ENCODE measurements around the gene ARHGAP6. TPM values are rescaled to one million over a fixed set of nuclear protein-coding genes. Genes with fewer than 3 reads are reported as not detected.

The ARHGAP6 gene
- total RNA-seq, 1 experiment from 2014 or later, result 0.07 TPM

DNA sequence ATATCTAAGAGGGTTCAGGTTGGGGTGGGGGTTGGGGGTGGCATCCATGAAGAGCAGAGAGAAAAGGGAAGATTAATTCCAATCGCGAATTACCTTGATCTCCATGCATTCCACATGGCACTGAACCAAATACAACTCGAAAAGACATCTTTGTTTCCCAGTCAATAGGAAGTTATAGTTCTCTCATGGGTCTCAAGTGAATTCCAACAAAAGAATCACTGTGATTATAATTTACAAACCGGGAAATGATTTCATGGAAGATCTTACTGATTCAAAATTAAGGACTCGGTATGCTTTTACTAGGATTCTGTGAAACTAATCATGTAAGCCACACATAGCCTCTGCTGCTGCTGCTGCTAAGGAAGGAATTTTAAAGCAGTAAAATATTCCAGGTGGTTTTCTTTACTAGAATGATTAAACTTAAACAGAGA lies 399.1 kb downstream of the ARHGAP6 start:
- H3K27ac ChIP-seq (ENCODE audit: insufficient read length, low read depth, low read length), result no peak overlapping the region
- H2BK12ac ChIP-seq (ENCODE audit: insufficient read length, low read depth, low read length), result no peak overlapping the region
- H3K79me2 ChIP-seq (ENCODE audit: insufficient read depth, low read length), result no peaks in the 10 kb centered on the region
- Mint-ChIP-seq H3K9me3 (peaks cover 57 to 64% of the 10 kb centered on the region in 2 experiments), H3K4me1 (no peaks in the 10 kb centered on the region), H3K4me3 (no peak overlapping the region), H3K27ac (no peak overlapping the region), H3K27me3 (ENCODE audit: low read depth) (no peaks in the 10 kb centered on the region; the same call in none of the 2 replicates), H3K36me3 (ENCODE audit: insufficient read depth in 1 of 3, low read depth in 3 of 3) (no peaks in the 10 kb centered on the region; a peak in 1 of 7 replicates)
- no peak overlapping the region for H3T11ph ChIP-seq (ENCODE audit: low read length)
- no peaks in the 10 kb centered on the region for H3K4me1 ChIP-seq (ENCODE audit: insufficient read depth, low read length)
- no peak overlapping the region for H3K56ac ChIP-seq (ENCODE audit: insufficient read length, low read depth, low read length)
- H4K5ac ChIP-seq (ENCODE audit: insufficient read length, low read depth, low read length), result no peak overlapping the region
- no peak overlapping the region for H2BK20ac ChIP-seq (ENCODE audit: low read depth, low read length, poor library complexity, severe bottlenecking)
- H3K4me2 ChIP-seq (ENCODE audit: insufficient read depth, insufficient read length, low read length), result no peak overlapping the region
- H2BK15ac ChIP-seq (ENCODE audit: low read depth, low read length), result no peak overlapping the region
- H3K23me2 ChIP-seq (ENCODE audit: insufficient read length, low read depth, low read length, poor library complexity, severe bottlenecking), result no peaks in the 10 kb centered on the region
- no peak overlapping the region for H2AK5ac ChIP-seq (ENCODE audit: insufficient read length, low read length)
- no peaks in the 10 kb centered on the region for H4K20me1 ChIP-seq (ENCODE audit: control insufficient read depth, insufficient read depth, insufficient read length)
- DNase-seq, result no peak
- H2AFZ ChIP-seq (ENCODE audit: low read length), result no peak overlapping the region
- no peaks in the 10 kb centered on the region for H3K27me3 ChIP-seq (ENCODE audit: insufficient read depth, low read length)
- no peak overlapping the region for H3K18ac ChIP-seq (ENCODE audit: insufficient read length, low read depth, low read length)
- H3K14ac ChIP-seq (ENCODE audit: insufficient read depth, low read length), result no peak overlapping the region
- no peak overlapping the region for H4K91ac ChIP-seq (ENCODE audit: insufficient read length, low read depth, low read length)
- no peak overlapping the region for H3K9ac ChIP-seq (ENCODE audit: extremely low read depth, insufficient read length, low read length)
- no CpG with 5 or more reads among the region's 5 CpGs for WGBS (ENCODE audit: extremely low coverage, insufficient read length, low lambda C conversion rate)
- H2BK120ac ChIP-seq (ENCODE audit: low read depth, low read length, poor library complexity, severe bottlenecking), result no peak overlapping the region
- no peaks in the 10 kb centered on the region for H3K79me1 ChIP-seq (ENCODE audit: insufficient read depth, low read depth, low read length, poor library complexity, severe bottlenecking)
- H3K9me3 ChIP-seq (ENCODE audit: control insufficient read depth, low read depth, low read length), result no peaks in the 10 kb centered on the region
- no peak overlapping the region for H3K23ac ChIP-seq (ENCODE audit: insufficient read length, low read depth, low read length)
- H3K4ac ChIP-seq (ENCODE audit: low read depth, low read length), result no peak overlapping the region
- no peak overlapping the region for H4K8ac ChIP-seq (replicated peaks; ENCODE audit: insufficient read length, low read depth, low read length)
- H2BK5ac ChIP-seq (ENCODE audit: insufficient read length, low read length), result no peak overlapping the region
- TF ChIP-seq CTCF (conservative IDR thresholded peaks at IDR 0.05), result no peak

All from H9 (cell line).